GM21423 (cell line): Measurements from ENCODE around the gene WNT4.

ENCODE experiments used
- ATAC-seq: cut with Tn5 transposase; IDR thresholded peaks from one replicate; pipeline ENCODE4 v1.9.1; 2021; ENCODE audit warnings: mild to moderate bottlenecking, moderate library complexity; ENCODE audit not compliant: unreplicated experiment

The WNT4 gene

GRCh38 chr1:22114083-22115012 is 28.5 kb downstream of the WNT4 start:
- ATAC-seq = no peak

GRCh38 chr1:22112554-22112953 is 30.3 kb downstream of the WNT4 start:
- ATAC-seq = no peak

- no peak for ATAC-seq
Measured at GRCh38 chr1:22111620-22112019, 31.3 kb downstream of the WNT4 start.

- no peak for ATAC-seq
Measured at GRCh38 chr1:22111115-22111514, 31.8 kb downstream of the WNT4 start.

GRCh38 chr1:22110016-22110415 is 32.9 kb downstream of the WNT4 start:
- ATAC-seq = no peak

- no peak for ATAC-seq
Measured at GRCh38 chr1:22108339-22109105, 34.4 kb downstream of the WNT4 start.

GRCh38 chr1:22107126-22107525 is 35.8 kb downstream of the WNT4 start:
- ATAC-seq = no peak

- ATAC-seq = no peak
Measured at GRCh38 chr1:22105611-22106207, 37.2 kb downstream of the WNT4 start.

GRCh38 chr1:22104865-22105437 is 37.9 kb downstream of the WNT4 start:
- no peak for ATAC-seq

GRCh38 chr1:22104094-22104493 is 38.8 kb downstream of the WNT4 start:
- no peak for ATAC-seq

GRCh38 chr1:22102746-22103145 is 40.2 kb downstream of the WNT4 start:
- no peak for ATAC-seq

GRCh38 chr1:22101995-22102394 is 40.9 kb downstream of the WNT4 start:
- ATAC-seq = no peak

GRCh38 chr1:22101199-22101598 is 41.7 kb downstream of the WNT4 start:
- no peak for ATAC-seq

GRCh38 chr1:22100168-22100567 is 42.7 kb downstream of the WNT4 start:
- ATAC-seq = no peak

- ATAC-seq = no peak
Measured at GRCh38 chr1:22098752-22099151, 44.1 kb downstream of the WNT4 start.

GRCh38 chr1:22096463-22096862 is 46.4 kb downstream of the WNT4 start:
- ATAC-seq = no peak

GRCh38 chr1:22096036-22096435 is 46.9 kb downstream of the WNT4 start:
- no peak for ATAC-seq

- no peak for ATAC-seq
Measured at GRCh38 chr1:22093513-22093912, 49.4 kb downstream of the WNT4 start.

GRCh38 chr1:22092026-22092768 is 50.7 kb downstream of the WNT4 start:
- ATAC-seq = peak; percentile 65

- no peak for ATAC-seq
Measured at GRCh38 chr1:22090867-22091266, 52.0 kb downstream of the WNT4 start.

GRCh38 chr1:22089787-22090186 is 53.1 kb downstream of the WNT4 start:
- no peak for ATAC-seq
